DOHH2 (cell line): ENCODE data around the gene CAPN10.

Experiments used
- H3F3A ChIP-seq: fragments of 200-600 bp; sonication (generic), shearing (Covaris generic); 2 replicates; pipeline ENCODE4 v1.6.0; 2016; ENCODE audit warnings: antibody characterized with exemption, mild to moderate bottlenecking; ENCODE audit not compliant: control insufficient read depth, insufficient read depth
- H3K27ac ChIP-seq: fragments of 200-600 bp; sonication (generic); 2 replicates; pipeline ENCODE4 v1.5.1; 2014; ENCODE audit warnings: low read depth, mild to moderate bottlenecking, low read length, moderate library complexity
- H3K27me3 ChIP-seq: fragments of 200-600 bp; sonication (generic); 2 replicates; pipeline ENCODE4 v1.6.1; 2014; ENCODE audit warnings: mild to moderate bottlenecking, low read length, mixed read lengths; ENCODE audit not compliant: control insufficient read depth
- H3K36me3 ChIP-seq: fragments of 200-600 bp; sonication (generic); 2 replicates; pipeline ENCODE4 v1.6.1; 2014; ENCODE audit warnings: mild to moderate bottlenecking, low read length, moderate library complexity, mixed read lengths; ENCODE audit not compliant: control insufficient read depth
- H3K4me1 ChIP-seq: fragments of 200-600 bp; sonication (generic); 2 replicates; pipeline ENCODE4 v1.6.1; 2014; ENCODE audit warnings: mild to moderate bottlenecking, low read length, mixed read lengths; ENCODE audit not compliant: control insufficient read depth
- H3K4me2 ChIP-seq: fragments of 200-600 bp; sonication (generic); 2 replicates; pipeline ENCODE4 v1.6.0; 2014; ENCODE audit warnings: mild to moderate bottlenecking, low read length, moderate library complexity
- H3K4me3 ChIP-seq: fragments of 200-600 bp; sonication (generic); 2 replicates; pipeline ENCODE4 v1.5.1; 2014; ENCODE audit warnings: mild to moderate bottlenecking, low read length, mixed read lengths
- H3K79me2 ChIP-seq: fragments of 200-600 bp; sonication (generic); 2 replicates; pipeline ENCODE4 v1.6.1; 2014; ENCODE audit warnings: mild to moderate bottlenecking, low read length, mixed read lengths; ENCODE audit not compliant: control insufficient read depth
- H3K9me2 ChIP-seq: fragments of 200-600 bp; sonication (generic); replicated peaks from 2 replicates; pipeline ENCODE4 v1.6.1; 2014; ENCODE audit warnings: mild to moderate bottlenecking, low read length, mixed read lengths; ENCODE audit not compliant: control insufficient read depth
- H3K9me3 ChIP-seq: fragments of 200-600 bp; sonication (generic); 2 replicates; pipeline ENCODE4 v1.6.1; 2014; ENCODE audit warnings: antibody characterized with exemption, low read length, mixed read lengths; ENCODE audit not compliant: control insufficient read depth, insufficient read depth
- H4K20me1 ChIP-seq: fragments of 200-600 bp; sonication (generic); 2 replicates; pipeline ENCODE4 v1.6.0; 2014; ENCODE audit warnings: low read depth, mild to moderate bottlenecking, antibody characterized with exemption, low read length, moderate library complexity; ENCODE audit not compliant: control insufficient read depth, insufficient read depth
- CTCF ChIP-seq: fragments of 200-600 bp; sonication (generic); IDR thresholded peaks from one replicate; pipeline ENCODE4 v1.5.1; 2014; ENCODE audit warnings: antibody characterized with exemption, mild to moderate bottlenecking, low read depth, low read length; ENCODE audit not compliant: poor library complexity, severe bottlenecking
- EZH2phosphoT487 ChIP-seq: fragments of 200-600 bp; sonication (generic); IDR thresholded peaks from 2 replicates; pipeline ENCODE4 v1.6.1; 2017; ENCODE audit warnings: borderline replicate concordance, mild to moderate bottlenecking, antibody characterized with exemption, low read length, moderate library complexity, mixed read lengths

CAPN10 gene

GRCh38 chr2:240646176-240646899 lies 59.8 kb downstream of the CAPN10 start:
- TF ChIP-seq CTCF: no peak
- TF ChIP-seq EZH2phosphoT487: no peak
- Histone ChIP-seq H3K4me2 (no peak overlapping the region), H3K36me3 (no peaks in the 10 kb centered on the region), H3K27ac (no peak overlapping the region), H3K9me2 (no peaks in the 10 kb centered on the region), H3K9me3 (peaks cover 8% of the 10 kb centered on the region; the same call in 1 of the 2 replicates), H4K20me1 (no peaks in the 10 kb centered on the region), H3K79me2 (no peaks in the 10 kb centered on the region), H3F3A (no peaks in the 10 kb centered on the region), H3K4me3 (no peak overlapping the region), H3K4me1 (no peaks in the 10 kb centered on the region), H3K27me3 (peaks cover 9% of the 10 kb centered on the region; the same call in 1 of the 2 replicates)

DNA sequence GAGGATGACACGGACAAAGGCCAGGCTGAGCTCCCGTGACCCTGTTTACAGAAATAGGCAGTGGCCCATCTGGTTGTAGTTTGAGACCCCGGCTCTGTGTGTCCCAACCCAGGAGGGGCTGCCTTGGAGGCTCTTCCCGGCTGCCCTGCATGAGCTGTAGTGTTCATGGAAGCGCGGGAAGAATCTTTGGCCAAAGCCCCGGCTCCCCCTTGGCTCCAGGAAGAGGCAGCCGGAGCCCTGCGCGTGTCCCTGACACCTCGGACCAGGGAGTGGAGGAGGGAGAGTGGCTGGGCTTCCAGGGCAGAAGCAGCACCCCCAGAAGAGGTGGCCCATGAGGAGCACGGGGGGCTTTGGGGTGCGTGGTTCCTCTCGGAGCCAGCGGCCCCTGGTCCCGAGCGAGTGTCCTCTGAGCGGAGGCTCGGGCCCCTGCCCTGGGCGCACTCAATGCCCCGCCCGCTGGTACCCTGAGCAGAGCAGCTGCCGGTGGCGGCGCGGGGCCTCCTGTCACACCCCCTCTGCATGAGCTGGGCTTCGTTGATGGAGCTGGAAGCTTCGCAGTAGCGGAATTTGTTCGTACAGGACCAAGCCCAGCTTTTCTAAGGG lies 60.5 kb downstream of the CAPN10 start:
- no peaks in the 10 kb centered on the region for H3F3A ChIP-seq
- H3K9me3 ChIP-seq: peaks cover 6% of the 10 kb centered on the region; the same call in 1 of the 2 replicates
- no peak overlapping the region for H3K27ac ChIP-seq
- no peaks in the 10 kb centered on the region for H3K36me3 ChIP-seq
- peaks cover 9% of the 10 kb centered on the region; the same call in 1 of the 2 replicates for H3K27me3 ChIP-seq
- H3K4me3 ChIP-seq: no peak overlapping the region
- TF ChIP-seq CTCF (no peak), EZH2phosphoT487 (no peak)
- no peak overlapping the region for H3K4me2 ChIP-seq
- H3K4me1 ChIP-seq: no peaks in the 10 kb centered on the region
- no peaks in the 10 kb centered on the region for H3K9me2 ChIP-seq
- no peaks in the 10 kb centered on the region for H3K79me2 ChIP-seq
- no peaks in the 10 kb centered on the region for H4K20me1 ChIP-seq

DNA sequence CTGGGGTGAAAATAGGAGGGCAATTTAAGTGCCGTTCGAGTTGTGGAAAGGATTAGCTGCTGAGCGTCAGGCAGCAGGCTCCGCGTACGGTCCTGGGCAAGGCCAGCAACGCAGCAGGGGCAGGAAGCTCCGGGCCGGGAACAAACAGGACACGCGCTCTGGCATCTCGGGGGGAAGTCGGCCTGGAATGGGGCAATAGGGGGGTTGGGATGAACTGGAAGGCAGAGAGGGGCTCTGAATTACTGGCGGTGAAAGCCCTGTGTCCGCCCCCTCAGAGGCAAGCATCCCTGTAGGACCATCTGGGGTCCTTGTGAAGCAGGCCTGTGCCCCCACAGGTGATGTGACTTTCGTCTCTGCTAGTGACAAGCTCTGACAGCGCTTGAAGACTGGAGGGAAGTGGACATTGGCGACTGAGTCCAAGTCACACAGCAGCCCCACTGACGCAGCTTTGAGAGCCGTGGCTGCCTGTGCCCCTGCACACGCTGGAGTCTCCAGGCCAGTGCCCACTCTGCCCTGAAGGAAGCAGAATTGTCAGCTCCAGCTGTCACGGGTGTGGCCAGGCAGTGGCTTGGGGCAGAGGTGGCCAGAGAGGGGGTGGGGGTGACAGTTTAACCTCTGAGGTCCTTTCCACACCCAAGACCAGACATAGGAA lies 61.1 kb downstream of the CAPN10 start:
- Histone ChIP-seq H3K27ac (no peak overlapping the region), H3F3A (no peaks in the 10 kb centered on the region), H3K4me2 (no peak overlapping the region), H3K36me3 (no peaks in the 10 kb centered on the region), H3K9me3 (no peaks in the 10 kb centered on the region; the same call in 1 of the 2 replicates), H3K9me2 (no peaks in the 10 kb centered on the region), H3K79me2 (no peaks in the 10 kb centered on the region), H3K4me1 (no peaks in the 10 kb centered on the region), H3K27me3 (peaks cover 9% of the 10 kb centered on the region; the same call in 1 of the 2 replicates), H3K4me3 (no peak overlapping the region), H4K20me1 (no peaks in the 10 kb centered on the region)
- no peak for TF ChIP-seq CTCF
- no peak for TF ChIP-seq EZH2phosphoT487
